Neuronal stem cell (in vitro differentiated cells): ENCODE measurements around the gene MTF1.

ENCODE experiments used
- DNase-seq: peaks from one replicate; pipeline ENCODE4 v3.0.0-alpha.2; 2013; ENCODE audit warnings: low spot score
- H2AFZ ChIP-seq: one replicate; pipeline ENCODE4 v1.6.1; 2013; ENCODE audit warnings: mild to moderate bottlenecking, low read length, inconsistent platforms
- H2AK5ac ChIP-seq: 2 replicates; pipeline ENCODE4 v1.6.1; 2013; ENCODE audit warnings: low read depth, mild to moderate bottlenecking, inconsistent platforms, low read length, moderate library complexity, mixed read lengths
- H2BK120ac ChIP-seq: 2 replicates; pipeline ENCODE4 v1.6.1; 2013; ENCODE audit warnings: low read depth, mild to moderate bottlenecking, inconsistent platforms, low read length, moderate library complexity, mixed read lengths
- H2BK12ac ChIP-seq: one replicate; pipeline ENCODE4 v1.6.1; 2013; ENCODE audit warnings: low read length, inconsistent platforms
- H2BK15ac ChIP-seq: 2 replicates; pipeline ENCODE4 v1.6.1; 2013; ENCODE audit warnings: mild to moderate bottlenecking, low read length, inconsistent platforms, mixed read lengths
- H2BK5ac ChIP-seq: one replicate; pipeline ENCODE4 v1.6.1; 2013; ENCODE audit warnings: inconsistent platforms, mild to moderate bottlenecking, low read length, moderate library complexity
- H3K14ac ChIP-seq: one replicate; pipeline ENCODE4 v1.6.1; 2013; ENCODE audit warnings: low read length, inconsistent platforms
- H3K18ac ChIP-seq: 2 replicates; pipeline ENCODE4 v1.6.1; 2013; ENCODE audit warnings: low read length, inconsistent platforms
- H3K23ac ChIP-seq: 2 replicates; pipeline ENCODE4 v1.6.1; 2013; ENCODE audit warnings: low read depth, mild to moderate bottlenecking, mixed read lengths, low read length, inconsistent platforms; ENCODE audit not compliant: poor library complexity
- H3K27ac ChIP-seq: replicated peaks from 3 replicates; pipeline ENCODE4 v1.5.1; 2013; ENCODE audit warnings: low read length, inconsistent platforms
- H3K27me3 ChIP-seq, 3 experiments: 2 replicates each; pipeline ENCODE4 v1.6.1; 2013; ENCODE audit warnings: low read length in 3 of 3, mild to moderate bottlenecking in 2 of 3, inconsistent platforms in 1 of 3, low read depth in 1 of 3, mixed read lengths in 1 of 3, moderate library complexity in 1 of 3; ENCODE audit not compliant: control insufficient read depth in 3 of 3, insufficient read depth in 3 of 3
- H3K36me3 ChIP-seq, 2 donors: replicated peaks in 1 of 2; 2 replicates each; pipeline ENCODE4 v1.6.1; 2013; ENCODE audit warnings: low read length in 2 of 2; ENCODE audit not compliant: control insufficient read depth in 2 of 2, insufficient read depth in 2 of 2
- H3K4ac ChIP-seq: 2 replicates; pipeline ENCODE4 v1.6.1; 2013; ENCODE audit warnings: inconsistent platforms, mild to moderate bottlenecking, low read length, moderate library complexity
- H3K4me1 ChIP-seq, 2 donors: 1 replicate in 1 of 2; 2 replicates in 1 of 2; pipeline ENCODE4 v1.6.1; 2013; ENCODE audit warnings: low read length in 2 of 2, low read depth in 1 of 2; ENCODE audit not compliant: control insufficient read depth in 2 of 2, insufficient read depth in 1 of 2
- H3K4me2 ChIP-seq: one replicate; pipeline ENCODE4 v1.6.1; 2013; ENCODE audit warnings: mild to moderate bottlenecking, low read length, inconsistent platforms; ENCODE audit not compliant: insufficient read depth, poor library complexity, severe bottlenecking
- H3K4me3 ChIP-seq, 2 donors: 2 replicates each; pipeline ENCODE4 v1.5.1; 2013; ENCODE audit warnings: low read length in 2 of 2, mild to moderate bottlenecking in 2 of 2, inconsistent platforms in 1 of 2, moderate library complexity in 1 of 2
- H3K79me1 ChIP-seq: one replicate; pipeline ENCODE4 v1.6.1; 2013; ENCODE audit warnings: low read depth, mild to moderate bottlenecking, inconsistent platforms, low read length, moderate library complexity
- H3K9ac ChIP-seq: one replicate; pipeline ENCODE4 v1.6.1; 2013; ENCODE audit warnings: mild to moderate bottlenecking, low read depth, low read length, inconsistent platforms; ENCODE audit not compliant: poor library complexity
- H3K9me3 ChIP-seq, 2 donors: replicated peaks in 1 of 2; 2 replicates each; pipeline versions ENCODE3 to v1.6.1; 2013; ENCODE audit warnings: low read length in 2 of 2, mild to moderate bottlenecking in 2 of 2, inconsistent platforms in 1 of 2, low read depth in 1 of 2, mixed read lengths in 1 of 2, moderate library complexity in 1 of 2; ENCODE audit not compliant: control insufficient read depth in 2 of 2, insufficient read depth in 1 of 2
- H4K8ac ChIP-seq: one replicate; pipeline ENCODE4 v1.6.1; 2013; ENCODE audit warnings: low read depth, mild to moderate bottlenecking, inconsistent platforms, low read length, moderate library complexity
- H4K91ac ChIP-seq: one replicate; pipeline ENCODE4 v1.6.1; 2013; ENCODE audit warnings: low read length, low read depth, mild to moderate bottlenecking, inconsistent platforms; ENCODE audit not compliant: poor library complexity
- WGBS, 2 donors: extraction: QIAGEN DNeasy Blood & Tissue Kit; methylation state at CpG; one replicate each; pipeline ENCODE4 v1.1.7; 2013; ENCODE audit warnings: missing lambda C conversion rate in 2 of 2, mixed read lengths in 1 of 2; ENCODE audit not compliant: insufficient read length in 2 of 2, insufficient replicate concordance in 1 of 2; ENCODE audit errors: extremely low coverage in 2 of 2; 5-methylcytosine and 5-hydroxymethylcytosine counted together

Gene MTF1

GRCh38 chr1:37862330-37862729 lies 2.9 kb upstream of the MTF1 start:
- no peaks in the 10 kb centered on the region for H3K27me3 ChIP-seq
- no peak overlapping the region for H3K14ac ChIP-seq
- no peak overlapping the region for H3K4me3 ChIP-seq
- no peak overlapping the region for H2BK5ac ChIP-seq
- H4K91ac ChIP-seq, result no peak overlapping the region
- DNase-seq, result no peak
- H3K4me1 ChIP-seq, result peaks cover 3 to 9% of the 10 kb centered on the region in 2 donors
- no peak overlapping the region for H2BK15ac ChIP-seq
- H3K4ac ChIP-seq, result no peak overlapping the region
- H2BK12ac ChIP-seq, result no peak overlapping the region
- H3K23ac ChIP-seq, result no peak overlapping the region
- H4K8ac ChIP-seq, result no peak overlapping the region
- no CpG with 5 or more reads among the region's 3 CpGs for WGBS, 2 donors
- no peak overlapping the region for H2BK120ac ChIP-seq
- H3K36me3 ChIP-seq, result peaks cover 15 to 44% of the 10 kb centered on the region in 2 donors
- no peak overlapping the region for H3K4me2 ChIP-seq
- no peak overlapping the region for H3K27ac ChIP-seq
- no peak overlapping the region for H3K18ac ChIP-seq
- H2AK5ac ChIP-seq, result no peak overlapping the region
- no peaks in the 10 kb centered on the region for H3K9me3 ChIP-seq
- no peak overlapping the region for H2AFZ ChIP-seq
- no peaks in the 10 kb centered on the region for H3K79me1 ChIP-seq
- no peak overlapping the region for H3K9ac ChIP-seq

GRCh38 chr1:37861151-37861550 lies 1.8 kb upstream of the MTF1 start:
- H3K4me2 ChIP-seq, result no peak overlapping the region
- H3K27me3 ChIP-seq, result no peaks in the 10 kb centered on the region
- no peak overlapping the region for H3K14ac ChIP-seq
- H2BK5ac ChIP-seq, result no peak overlapping the region
- no peak overlapping the region for H3K4ac ChIP-seq
- no peak overlapping the region for H2BK120ac ChIP-seq
- no peak for DNase-seq
- peaks cover 19 to 46% of the 10 kb centered on the region in 2 donors for H3K36me3 ChIP-seq
- H3K4me1 ChIP-seq, result peaks cover 3 to 9% of the 10 kb centered on the region in 2 donors
- H3K27ac ChIP-seq, result no peak overlapping the region
- H2AFZ ChIP-seq, result no peak overlapping the region
- no peak overlapping the region for H3K9ac ChIP-seq
- no CpG with 5 or more reads among the region's 4 CpGs for WGBS, 2 donors
- no peak overlapping the region for H2BK15ac ChIP-seq
- H2AK5ac ChIP-seq, result no peak overlapping the region
- no peaks in the 10 kb centered on the region for H3K9me3 ChIP-seq
- H3K23ac ChIP-seq, result no peak overlapping the region
- no peaks in the 10 kb centered on the region for H3K79me1 ChIP-seq
- H2BK12ac ChIP-seq, result no peak overlapping the region
- H4K91ac ChIP-seq, result no peak overlapping the region
- H3K4me3 ChIP-seq, result no peak overlapping the region
- no peak overlapping the region for H3K18ac ChIP-seq
- H4K8ac ChIP-seq, result no peak overlapping the region

DNA sequence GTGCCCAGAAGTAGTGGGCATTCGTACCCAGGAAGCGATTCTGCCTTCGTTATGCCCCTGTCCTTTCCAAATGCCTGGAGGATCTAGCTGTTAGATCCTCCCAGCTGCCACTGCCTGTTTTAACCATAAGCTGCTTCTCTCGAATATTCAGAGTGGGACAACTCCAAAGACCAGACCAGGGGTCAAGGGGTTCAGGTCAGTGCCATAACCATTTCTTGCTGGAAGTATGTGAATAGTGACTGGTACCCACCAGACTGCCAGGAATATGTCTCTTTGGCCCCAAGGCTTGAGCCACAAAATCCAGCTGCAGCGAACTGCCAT lies 914 bp upstream of the MTF1 start:
- no peak overlapping the region for H2BK12ac ChIP-seq
- H2BK15ac ChIP-seq, result no peak overlapping the region
- H4K8ac ChIP-seq, result no peak overlapping the region
- peak overlapping the region; percentile 5 to 91 for H3K4me3 ChIP-seq
- no peak overlapping the region for H2BK120ac ChIP-seq
- no peak overlapping the region for H3K4ac ChIP-seq
- no peaks in the 10 kb centered on the region for H3K9me3 ChIP-seq
- H3K27me3 ChIP-seq, result no peaks in the 10 kb centered on the region
- H2AK5ac ChIP-seq, result no peak overlapping the region
- H4K91ac ChIP-seq, result no peak overlapping the region
- H2BK5ac ChIP-seq, result no peak overlapping the region
- peaks cover 3 to 9% of the 10 kb centered on the region in 2 donors for H3K4me1 ChIP-seq
- H3K4me2 ChIP-seq, result peak overlapping the region; percentile 32
- H3K79me1 ChIP-seq, result no peaks in the 10 kb centered on the region
- H3K23ac ChIP-seq, result no peak overlapping the region
- no peak for DNase-seq
- H3K27ac ChIP-seq, result no peak overlapping the region
- H3K36me3 ChIP-seq, result peaks cover 15 to 44% of the 10 kb centered on the region in 2 donors
- no peak overlapping the region for H3K18ac ChIP-seq
- WGBS, 2 donors, result no CpG with 5 or more reads among the region's 5 CpGs
- H2AFZ ChIP-seq, result peak overlapping the region; percentile 96
- H3K14ac ChIP-seq, result no peak overlapping the region
- H3K9ac ChIP-seq, result no peak overlapping the region

GRCh38 chr1:37858931-37859506 lies 373 bp downstream of the MTF1 start:
- no peaks in the 10 kb centered on the region for H3K27me3 ChIP-seq
- H3K27ac ChIP-seq, result peak overlapping the region; percentile 72
- H3K4me3 ChIP-seq, result peak overlapping the region; percentile 91 to 96
- peak overlapping the region; percentile 96 for H2AFZ ChIP-seq
- WGBS, 2 donors, result no CpG with 5 or more reads among the region's 21 CpGs
- H3K4me2 ChIP-seq, result peak overlapping the region; percentile 83
- DNase-seq, result no peak
- H4K91ac ChIP-seq, result no peak overlapping the region
- peak overlapping the region; percentile 70 for H3K9ac ChIP-seq
- H2BK15ac ChIP-seq, result peak overlapping the region; percentile 16
- H4K8ac ChIP-seq, result peak overlapping the region; percentile 97
- no peaks in the 10 kb centered on the region for H3K79me1 ChIP-seq
- peak overlapping the region; percentile 94 for H3K18ac ChIP-seq
- no peak overlapping the region for H2BK120ac ChIP-seq
- H2AK5ac ChIP-seq, result no peak overlapping the region
- H3K4me1 ChIP-seq, result peaks cover 3 to 9% of the 10 kb centered on the region in 2 donors
- no peaks in the 10 kb centered on the region for H3K9me3 ChIP-seq
- no peak overlapping the region for H3K4ac ChIP-seq
- H3K36me3 ChIP-seq, result peaks cover 15 to 44% of the 10 kb centered on the region in 2 donors
- peak overlapping the region; percentile 31 for H3K14ac ChIP-seq
- peak overlapping the region; percentile 82 for H2BK5ac ChIP-seq
- H3K23ac ChIP-seq, result peak overlapping the region; percentile 98
- H2BK12ac ChIP-seq, result no peak overlapping the region
